Ovary (tissue), 9 donors: Measurements from ENCODE around the gene S1PR1. TPM values are rescaled to one million over a fixed set of nuclear protein-coding genes. Genes with fewer than 3 reads are reported as not detected.

Source experiments
- DNase-seq, 5 donors: peaks; one replicate each; pipeline ENCODE4 v3.0.0-alpha.2; 2019 to 2020
- H3K27ac ChIP-seq, 2 donors: fragments of 200-600 bp; one replicate each; pipeline versions ENCODE4 v1.5.1 to v1.8.0; 2019 to 2022
- H3K27me3 ChIP-seq: fragments of 200-600 bp; one replicate; pipeline ENCODE4 v1.8.0; 2022
- H3K36me3 ChIP-seq: fragments of 200-600 bp; sonication (generic); one replicate; pipeline ENCODE4 v1.5.1; 2019
- H3K4me1 ChIP-seq: one replicate; pipeline ENCODE4 v1.8.1; 2013; ENCODE audit warnings: mild to moderate bottlenecking, moderate library complexity; ENCODE audit not compliant: insufficient read depth
- H3K4me3 ChIP-seq: fragments of 200-600 bp; sonication (generic); one replicate; pipeline ENCODE4 v1.5.1; 2017
- H3K9me3 ChIP-seq, 2 donors: fragments of 200-600 bp in 1 of 2; sonication (generic) in 1 of 2; one replicate each; pipeline versions ENCODE4 v1.5.1 to v1.8.1; 2013 to 2019; ENCODE audit warnings: mild to moderate bottlenecking in 1 of 2, moderate library complexity in 1 of 2
- CTCF ChIP-seq, 3 donors: fragments of 450-650 bp in 2 of 3; fragments of 200-600 bp in 1 of 3; IDR thresholded peaks; one replicate each; pipeline versions ENCODE4 v1.5.1 to v1.8.0; 2016 to 2022; ENCODE audit warnings: antibody characterized with exemption in 3 of 3, mild to moderate bottlenecking in 1 of 3
- EP300 ChIP-seq: sonication (generic); formaldehyde crosslinking; IDR thresholded peaks from one replicate; pipeline ENCODE4 v1.6.1; 2017; ENCODE audit warnings: antibody characterized with exemption
- POLR2A ChIP-seq: fragments of 450-650 bp; IDR thresholded peaks from one replicate; pipeline ENCODE4 v1.6.1; 2017; ENCODE audit warnings: antibody characterized with exemption, mild to moderate bottlenecking, moderate library complexity
- WGBS, 3 donors: extraction: QIAGEN DNeasy Blood & Tissue Kit in 1 of 3; methylation state at CpG; one replicate each; pipeline versions ENCODE4 v1.1.5 to v1.1.7; 2013 to 2017; 5-methylcytosine and 5-hydroxymethylcytosine counted together
- intact Hi-C, 4 donors: fragments of 100-400 bp; cut with DNase I; formaldehyde crosslinking; loops; one replicate each; pipeline versions ENCODE4 v1.11.0 to v1.15.1; 2022 to 2023
- polyA plus RNA-seq, 2 donors: library from polyadenylated mRNA; stranded (reverse); fragments of 200-250 nt in 1 of 2; fragments of 350-450 nt in 1 of 2; fragmentation: Illumina TruSeq in 1 of 2; extraction: RNeasy Lipid Tissue Mini Kit (QIAGEN cat#74804) in 1 of 2; gene quantifications; one replicate each; pipeline ENCODE4 v1.2.3, GENCODE V29; 2013 to 2014
- total RNA-seq, 7 donors: library from RNA; depleted of rRNA in 2 of 7; stranded (reverse); fragments of >200 nt in 2 of 7; fragmentation: NEBNext Ultra II Directional in 3 of 7; extraction: Animal tissue kit (Norgen Biotek cat#: 25700) in 3 of 7; gene quantifications; one replicate each; pipeline versions ENCODE4 v1.1.0 to v1.2.4, GENCODE V29; 2016 to 2023
- donor health status: DM: no; HTN: no; CAD: no; lungs with moderate emphysema.
- donor health status: DM: no; HTN: no; CAD: no.
- donor health status: Bipolar disorder and iron deficiency.
- donor health status: DM: yes; HTN: yes; CAD: no.
- donor health status: DM: no; HTN: no; CAD: no.
- donor health status: DM: yes; HTN: yes; CAD: no.

The S1PR1 gene
- total and polyA plus RNA-seq, 9 donors, result 8.0 to 27.8 (median 10.9) TPM

- no peak for DNase-seq
- no peaks in the 10 kb centered on the region for H3K27me3 ChIP-seq
- H3K9me3 ChIP-seq, result no peaks in the 10 kb centered on the region
- 29 to 46% (median 45%) methylated on average over 11 of the region's 11 CpGs for WGBS, 3 donors
- H3K4me3 ChIP-seq, result no peak overlapping the region
- intact Hi-C loops, result no loop called here
- no peak overlapping the region for H3K27ac ChIP-seq
- TF ChIP-seq POLR2A (no peak), EP300 (no peak)
- no peaks in the 10 kb centered on the region for H3K36me3 ChIP-seq
- H3K4me1 ChIP-seq, result no peaks in the 10 kb centered on the region
These were observed 17.3 kb downstream of the S1PR1 start for GRCh38 chr1:101253976-101254674.

- no peaks in the 10 kb centered on the region for H3K27me3 ChIP-seq
- no peak for DNase-seq
- TF ChIP-seq POLR2A, result no peak
- no peak for TF ChIP-seq CTCF (IDR thresholded peaks at IDR 0.05)
- no peak for TF ChIP-seq EP300
- no peaks in the 10 kb centered on the region for H3K36me3 ChIP-seq
- no peaks in the 10 kb centered on the region for H3K9me3 ChIP-seq
- H3K4me1 ChIP-seq, result no peaks in the 10 kb centered on the region
- H3K4me3 ChIP-seq, result no peak overlapping the region
- intact Hi-C loops, result no loop called here
- H3K27ac ChIP-seq, result no peak overlapping the region
- WGBS, 3 donors, result 92 to 96% (median 95%) methylated on average over 3 of the region's 3 CpGs
These were observed 20.9 kb downstream of the S1PR1 start for GRCh38 chr1:101257500-101258325.

- intact Hi-C loops, result no loop called here
- no peak for DNase-seq
- H3K27ac ChIP-seq, result no peak overlapping the region
- no peaks in the 10 kb centered on the region for H3K27me3 ChIP-seq
- no peak for TF ChIP-seq EP300
- no peak for TF ChIP-seq POLR2A
- TF ChIP-seq CTCF (IDR thresholded peaks at IDR 0.05), result no peak
- H3K9me3 ChIP-seq, result no peaks in the 10 kb centered on the region
- no peak overlapping the region for H3K4me3 ChIP-seq
- no peaks in the 10 kb centered on the region for H3K36me3 ChIP-seq
- H3K4me1 ChIP-seq, result no peaks in the 10 kb centered on the region
These were observed 22.9 kb downstream of the S1PR1 start for GRCh38 chr1:101259744-101260148.

- Histone ChIP-seq H3K4me3 (no peak overlapping the region), H3K36me3 (no peaks in the 10 kb centered on the region), H3K4me1 (no peaks in the 10 kb centered on the region), H3K27ac (no peak overlapping the region), H3K9me3 (no peaks in the 10 kb centered on the region), H3K27me3 (no peaks in the 10 kb centered on the region)
- TF ChIP-seq POLR2A, result no peak
- TF ChIP-seq CTCF (IDR thresholded peaks at IDR 0.05), result no peak
- TF ChIP-seq EP300, result no peak
- intact Hi-C loops, result no loop called here
- 64 to 70% (median 65%) methylated on average over 1 of the region's 1 CpG for WGBS, 3 donors
- no peak for DNase-seq
These were observed 23.9 kb downstream of the S1PR1 start for GRCh38 chr1:101260556-101261350.
